ENCODE data around the gene RBM3.
A peak's percentile ranks its signal among the peaks of the same experiment; 100 is the strongest.

Gene RBM3

GRCh38 chrX:48560681-48561080 lies 13.6 kb upstream of the RBM3 start:
- WGBS (ENCODE audit: extremely low coverage, insufficient coverage, insufficient read length): no CpG with 5 or more reads among the region's 12 CpGs
- no peaks in the 10 kb centered on the region for H3K4me1 ChIP-seq (ENCODE audit: control insufficient read depth in 1 of 2, insufficient read depth in 2 of 2, low read length in 2 of 2)
- H2AK5ac ChIP-seq (ENCODE audit: low read length): no peak overlapping the region

GRCh38 chrX:48569958-48570357 lies 4.3 kb upstream of the RBM3 start:
- Histone ChIP-seq H3K27me3 (ENCODE audit: insufficient read depth, low read length) (no peaks in the 10 kb centered on the region), H3K36me3 (ENCODE audit: control insufficient read depth in 1 of 2, insufficient read depth in 2 of 2, low read length in 2 of 2) (no peaks in the 10 kb centered on the region), H2BK120ac (ENCODE audit: insufficient read depth, low read length, poor library complexity) (no peak overlapping the region), H2BK12ac (ENCODE audit: low read length) (no peak overlapping the region), H3K23ac (ENCODE audit: low read length) (no peak overlapping the region), H2BK5ac (ENCODE audit: low read depth, low read length, poor library complexity) (no peak overlapping the region), H3K4me1 (ENCODE audit: control insufficient read depth in 1 of 2, insufficient read depth in 2 of 2, low read length in 2 of 2) (no peaks in the 10 kb centered on the region), H3K79me2 (ENCODE audit: control insufficient read depth, insufficient read depth, low read length, poor library complexity) (peaks cover 3% of the 10 kb centered on the region), H3K27ac (ENCODE audit: low read depth, low read length) (no peak overlapping the region), H4K91ac (ENCODE audit: low read depth, low read length) (no peak overlapping the region), H3K4me3 (ENCODE audit: low read depth, low read length) (no peak overlapping the region), H3K9me3 (ENCODE audit: insufficient read depth, low read depth, low read length) (no peaks in the 10 kb centered on the region), H4K12ac (ENCODE audit: low read depth, low read length) (no peak overlapping the region), H4K8ac (ENCODE audit: low read depth, low read length) (no peak overlapping the region), H3K4me2 (ENCODE audit: low read length) (no peak overlapping the region), H2AK5ac (ENCODE audit: low read length) (no peak overlapping the region), H3K79me1 (ENCODE audit: low read length) (peaks cover 9% of the 10 kb centered on the region), H3K9ac (ENCODE audit: low read length) (no peak overlapping the region), H3K14ac (ENCODE audit: low read length) (no peak overlapping the region), H2AFZ (ENCODE audit: insufficient read depth, low read length, poor library complexity) (no peak overlapping the region), H3K18ac (ENCODE audit: low read length) (no peak overlapping the region), H3K4ac (ENCODE audit: low read depth, low read length) (no peak overlapping the region)
- no CpG with 5 or more reads among the region's 1 CpG for WGBS (ENCODE audit: extremely low coverage, insufficient coverage, insufficient read length)
- no peak for DNase-seq

More at GRCh38 chrX:48560681-48561080, 13.6 kb upstream of the RBM3 start:
- no peak overlapping the region for H4K8ac ChIP-seq (ENCODE audit: low read depth, low read length)
- H2BK120ac ChIP-seq (ENCODE audit: insufficient read depth, low read length, poor library complexity): no peak overlapping the region
- no peak overlapping the region for H3K23ac ChIP-seq (ENCODE audit: low read length)
- H3K14ac ChIP-seq (ENCODE audit: low read length): no peak overlapping the region
- no peak overlapping the region for H3K9ac ChIP-seq (ENCODE audit: low read length)
- no peak overlapping the region for H3K4me2 ChIP-seq (ENCODE audit: low read length)
- no peaks in the 10 kb centered on the region for H3K9me3 ChIP-seq (ENCODE audit: insufficient read depth, low read depth, low read length)
- no peak overlapping the region for H3K4me3 ChIP-seq (ENCODE audit: low read depth, low read length)
- no peak overlapping the region for H3K4ac ChIP-seq (ENCODE audit: low read depth, low read length)
- H2BK12ac ChIP-seq (ENCODE audit: low read length): no peak overlapping the region
- no peak overlapping the region for H2AFZ ChIP-seq (ENCODE audit: insufficient read depth, low read length, poor library complexity)
- peaks cover 25 to 33% of the 10 kb centered on the region in 2 experiments for H3K36me3 ChIP-seq (ENCODE audit: control insufficient read depth in 1 of 2, insufficient read depth in 2 of 2, low read length in 2 of 2)
- H3K79me2 ChIP-seq (ENCODE audit: control insufficient read depth, insufficient read depth, low read length, poor library complexity): no peaks in the 10 kb centered on the region
- no peak overlapping the region for H3K27ac ChIP-seq (ENCODE audit: low read depth, low read length)
- H4K91ac ChIP-seq (ENCODE audit: low read depth, low read length): no peak overlapping the region
- H3K27me3 ChIP-seq (ENCODE audit: insufficient read depth, low read length): no peaks in the 10 kb centered on the region
- H2BK5ac ChIP-seq (ENCODE audit: low read depth, low read length, poor library complexity): no peak overlapping the region
- DNase-seq: no peak
- H3K79me1 ChIP-seq (ENCODE audit: low read length): no peaks in the 10 kb centered on the region
- H3K18ac ChIP-seq (ENCODE audit: low read length): no peak overlapping the region
- no peak overlapping the region for H4K12ac ChIP-seq (ENCODE audit: low read depth, low read length)

DNA sequence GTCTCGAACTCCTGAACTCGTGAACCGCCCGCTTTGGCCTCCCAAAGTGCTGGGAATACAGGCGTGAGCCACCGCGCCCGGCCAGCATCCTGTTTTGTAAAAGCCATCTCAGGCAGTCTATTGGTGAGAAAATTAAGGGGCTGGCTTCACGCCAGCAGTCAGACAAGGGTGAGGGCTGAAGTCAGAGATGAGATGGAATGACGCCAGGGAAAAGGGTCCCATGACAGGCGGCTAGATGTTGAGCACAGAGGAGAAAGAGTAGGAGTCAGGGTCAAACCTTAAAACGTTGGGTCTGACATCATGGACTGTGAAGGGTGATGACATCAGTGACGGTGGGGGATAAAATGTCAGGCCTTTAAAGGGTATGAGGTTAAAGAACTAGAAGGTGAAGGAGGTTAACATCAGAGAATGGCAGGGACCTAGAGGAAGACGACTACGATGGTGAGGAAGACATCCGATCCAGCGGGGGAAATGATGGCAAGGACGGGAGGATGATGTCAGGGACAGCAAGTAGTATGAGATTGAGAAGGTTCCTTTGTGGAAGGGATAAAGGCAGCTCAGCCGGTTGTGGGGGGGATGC lies 504 bp upstream of the RBM3 start:
- DNase-seq: peak; percentile 38 to 69
- no peaks in the 10 kb centered on the region for H3K9me3 ChIP-seq (ENCODE audit: insufficient read depth, low read depth, low read length)
- H2BK120ac ChIP-seq (ENCODE audit: insufficient read depth, low read length, poor library complexity): no peak overlapping the region
- no peak overlapping the region for H2BK12ac ChIP-seq (ENCODE audit: low read length)
- H3K27me3 ChIP-seq (ENCODE audit: insufficient read depth, low read length): no peaks in the 10 kb centered on the region
- peaks cover 10% of the 10 kb centered on the region for H3K79me2 ChIP-seq (ENCODE audit: control insufficient read depth, insufficient read depth, low read length, poor library complexity)
- H3K4me2 ChIP-seq (ENCODE audit: low read length): peak overlapping the region; percentile 71
- H2AK5ac ChIP-seq (ENCODE audit: low read length): peak overlapping the region; percentile 77
- no peak overlapping the region for H3K23ac ChIP-seq (ENCODE audit: low read length)
- H3K18ac ChIP-seq (ENCODE audit: low read length): no peak overlapping the region
- no peak overlapping the region for H3K27ac ChIP-seq (ENCODE audit: low read depth, low read length)
- H3K79me1 ChIP-seq (ENCODE audit: low read length): peaks cover 12% of the 10 kb centered on the region
- no CpG with 5 or more reads among the region's 19 CpGs for WGBS (ENCODE audit: extremely low coverage, insufficient coverage, insufficient read length)
- peak overlapping the region; percentile 97 for H3K4me3 ChIP-seq (ENCODE audit: low read depth, low read length)
- peaks cover 10% of the 10 kb centered on the region in 2 experiments for H3K4me1 ChIP-seq (ENCODE audit: control insufficient read depth in 1 of 2, insufficient read depth in 2 of 2, low read length in 2 of 2)
- H3K36me3 ChIP-seq (ENCODE audit: control insufficient read depth in 1 of 2, insufficient read depth in 2 of 2, low read length in 2 of 2): peaks cover 17 to 24% of the 10 kb centered on the region in 2 experiments
- peak overlapping the region; percentile 66 for H4K91ac ChIP-seq (ENCODE audit: low read depth, low read length)
- peak overlapping the region; percentile 70 for H3K4ac ChIP-seq (ENCODE audit: low read depth, low read length)
- H4K12ac ChIP-seq (ENCODE audit: low read depth, low read length): peak overlapping the region; percentile 70
- H2AFZ ChIP-seq (ENCODE audit: insufficient read depth, low read length, poor library complexity): peak overlapping the region; percentile 87
- no peak overlapping the region for H3K9ac ChIP-seq (ENCODE audit: low read length)
- H3K14ac ChIP-seq (ENCODE audit: low read length): peak overlapping the region; percentile 84
- peak overlapping the region; percentile 99 for H4K8ac ChIP-seq (ENCODE audit: low read depth, low read length)
- no peak overlapping the region for H2BK5ac ChIP-seq (ENCODE audit: low read depth, low read length, poor library complexity)

DNA sequence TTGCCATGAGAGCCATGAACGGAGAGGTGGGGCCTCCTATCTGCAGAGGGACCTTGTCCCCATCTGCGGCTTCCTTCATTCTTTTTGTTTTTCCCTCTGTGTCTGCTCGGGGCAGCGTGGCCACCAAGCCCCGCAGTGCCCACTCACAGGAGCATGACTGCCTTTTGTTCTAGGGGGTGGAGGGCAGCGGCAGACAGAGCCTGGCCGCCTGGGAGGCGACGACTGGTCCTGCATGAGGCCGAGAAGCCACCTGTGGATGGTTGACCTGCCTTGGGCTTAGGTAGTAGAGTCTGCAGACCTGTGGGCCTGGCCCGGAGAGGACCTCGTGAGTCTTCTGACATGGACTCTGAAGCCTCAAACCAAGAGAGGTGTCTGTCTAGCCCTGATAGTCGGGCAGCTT lies 1.4 kb downstream of the RBM3 start:
- Histone ChIP-seq H3K9ac (ENCODE audit: low read length) (no peak overlapping the region), H3K27me3 (ENCODE audit: insufficient read depth, low read length) (no peaks in the 10 kb centered on the region), H4K91ac (ENCODE audit: low read depth, low read length) (peak overlapping the region; percentile 95), H4K8ac (ENCODE audit: low read depth, low read length) (peak overlapping the region; percentile 88), H3K27ac (ENCODE audit: low read depth, low read length) (no peak overlapping the region), H3K79me1 (ENCODE audit: low read length) (peaks cover 12% of the 10 kb centered on the region), H3K36me3 (ENCODE audit: control insufficient read depth in 1 of 2, insufficient read depth in 2 of 2, low read length in 2 of 2) (peaks cover 17 to 31% of the 10 kb centered on the region in 2 experiments), H3K79me2 (ENCODE audit: control insufficient read depth, insufficient read depth, low read length, poor library complexity) (peaks cover 10% of the 10 kb centered on the region), H3K4me3 (ENCODE audit: low read depth, low read length) (peak overlapping the region; percentile 97), H3K18ac (ENCODE audit: low read length) (no peak overlapping the region), H2BK120ac (ENCODE audit: insufficient read depth, low read length, poor library complexity) (no peak overlapping the region), H2AK5ac (ENCODE audit: low read length) (peak overlapping the region; percentile 91), H2AFZ (ENCODE audit: insufficient read depth, low read length, poor library complexity) (no peak overlapping the region), H3K23ac (ENCODE audit: low read length) (no peak overlapping the region), H3K14ac (ENCODE audit: low read length) (peak overlapping the region; percentile 80), H3K4me2 (ENCODE audit: low read length) (peak overlapping the region; percentile 71), H3K4me1 (ENCODE audit: control insufficient read depth in 1 of 2, insufficient read depth in 2 of 2, low read length in 2 of 2) (peaks cover 10 to 12% of the 10 kb centered on the region in 2 experiments), H4K12ac (ENCODE audit: low read depth, low read length) (peak overlapping the region; percentile 92), H2BK12ac (ENCODE audit: low read length) (no peak overlapping the region), H3K4ac (ENCODE audit: low read depth, low read length) (peak overlapping the region; percentile 94), H2BK5ac (ENCODE audit: low read depth, low read length, poor library complexity) (no peak overlapping the region), H3K9me3 (ENCODE audit: insufficient read depth, low read depth, low read length) (no peaks in the 10 kb centered on the region)
- DNase-seq: no peak
- WGBS (ENCODE audit: extremely low coverage, insufficient coverage, insufficient read length): no CpG with 5 or more reads among the region's 13 CpGs

Data from trophoblast cell (in vitro differentiated cells and primary cell).